SK-N-SH (cell line): ENCODE data around the gene MELTF.
"Not testable (repeated sequence)": the region's sequence is repeated elsewhere in the genome, so short reads cannot be mapped to it uniquely, and the experiment has no call there.

Experiments used
- CHD2 ChIP-seq: fragments of 150-350 bp; IDR thresholded peaks from 2 replicates; pipeline ENCODE4 v1.6.1; 2018; ENCODE audit warnings: low read length; ENCODE audit not compliant: partially characterized antibody
- CTCF ChIP-seq: fragments of 200-600 bp; sonication (generic); IDR thresholded peaks from 2 replicates; pipeline ENCODE4 v1.6.1; 2017; ENCODE audit warnings: antibody characterized with exemption, mild to moderate bottlenecking, moderate library complexity
- EP300 ChIP-seq, 2 experiments: IDR thresholded peaks; 2 replicates each; pipeline versions ENCODE4 v1.4.0 to v1.6.1; 2012; ENCODE audit warnings: borderline replicate concordance in 1 of 2, low read depth in 1 of 2, low read length in 1 of 2
- GABPA ChIP-seq: IDR thresholded peaks from 2 replicates; pipeline ENCODE4 v1.4.0; 2012; ENCODE audit warnings: low read depth, mild to moderate bottlenecking
- IRF3 ChIP-seq: fragments of 150-350 bp; IDR thresholded peaks from 2 replicates; pipeline ENCODE4 v1.6.1; 2016; ENCODE audit warnings: mild to moderate bottlenecking, low read depth, low read length
- MXI1 ChIP-seq: IDR thresholded peaks from 2 replicates; pipeline ENCODE4 v1.6.1; 2012; ENCODE audit warnings: mild to moderate bottlenecking, low read depth, low read length, improper control_type of control experiment
- POLR2AphosphoS5 ChIP-seq: IDR thresholded peaks from 2 replicates; pipeline ENCODE4 v1.6.1; 2012; ENCODE audit warnings: low read depth, low read length
- REST ChIP-seq: IDR thresholded peaks from 2 replicates; pipeline ENCODE4 v1.6.1; 2012; ENCODE audit warnings: mild to moderate bottlenecking, low read depth, low read length, moderate library complexity
- RXRA ChIP-seq: IDR thresholded peaks from 2 replicates; pipeline ENCODE4 v1.4.0; 2012; ENCODE audit warnings: low read depth, mild to moderate bottlenecking, borderline replicate concordance
- SIN3A ChIP-seq: IDR thresholded peaks from 2 replicates; pipeline ENCODE4 v1.6.1; 2012; ENCODE audit warnings: low read depth, mild to moderate bottlenecking, low read length, moderate library complexity, borderline replicate concordance
- TAF1 ChIP-seq: IDR thresholded peaks from 2 replicates; pipeline ENCODE4 v1.6.1; 2012; ENCODE audit warnings: low read depth, mild to moderate bottlenecking, low read length, moderate library complexity, borderline replicate concordance
- YY1 ChIP-seq: IDR thresholded peaks from 2 replicates; pipeline ENCODE4 v1.4.0; 2012; ENCODE audit warnings: low read depth, mild to moderate bottlenecking

GRCh38 chr3:197033764-197034163, 4.1 kb upstream of the MELTF start:
- TF ChIP-seq IRF3; CTCF; TAF1; GABPA; SIN3A; EP300 (IDR thresholded peaks at IDR 0.05; ENCODE audit: borderline replicate concordance in 1 of 2, low read depth in 1 of 2, low read length in 1 of 2); REST; MXI1; POLR2AphosphoS5; RXRA; CHD2; YY1: not testable (repeated sequence)
